Nucleus accumbens (tissue), 56 donors: ENCODE data around the gene KLK5.
"Not testable (repeated sequence)": the region's sequence is repeated elsewhere in the genome, so short reads cannot be mapped to it uniquely, and the experiment has no call there.

ENCODE experiments used
- DNase-seq, 56 donors: peaks; one replicate each; lab custom pipeline; 2025; lab: John Stamatoyannopoulos, UW

KLK5 gene

GRCh38 chr19:50896089-50896590, 56.7 kb downstream of the KLK5 start:
- DNase-seq, result not testable (repeated sequence)

- no peak for DNase-seq
These were observed 58.1 kb downstream of the KLK5 start for GRCh38 chr19:50894478-50895356.
